ENCODE results near the gene MPRIP. TPM values are rescaled to one million over a fixed set of nuclear protein-coding genes. Genes with fewer than 3 reads are reported as not detected.
A peak's percentile ranks its signal among the peaks of the same experiment; 100 is the strongest.
"Not testable (repeated sequence)": the region's sequence is repeated elsewhere in the genome, so short reads cannot be mapped to it uniquely, and the experiment has no call there.

Gene MPRIP
- total RNA-seq, 1 donor from 2014 or later = 137 TPM

GRCh38 chr17:17180741-17181525 lies 138.7 kb downstream of the MPRIP start:
- DNase-seq (ENCODE audit: low read depth) = no peak

GRCh38 chr17:17181666-17182597 lies 139.7 kb downstream of the MPRIP start:
- no peak for DNase-seq (ENCODE audit: low read depth)

- DNase-seq (ENCODE audit: low read depth) = no peak
Measured at GRCh38 chr17:17182598-17183136, 140.4 kb downstream of the MPRIP start.

- DNase-seq (ENCODE audit: low read depth) = no peak
Measured at GRCh38 chr17:17183744-17184143, 141.5 kb downstream of the MPRIP start.

- DNase-seq (ENCODE audit: low read depth) = not testable (repeated sequence)
Measured at GRCh38 chr17:17184985-17185757, 142.9 kb downstream of the MPRIP start.

GRCh38 chr17:17186051-17186450 lies 143.8 kb downstream of the MPRIP start:
- DNase-seq (ENCODE audit: low read depth) = no peak

- DNase-seq (ENCODE audit: low read depth) = no peak
Measured at GRCh38 chr17:17186551-17187505, 144.6 kb downstream of the MPRIP start.

GRCh38 chr17:17188586-17188985 lies 146.3 kb downstream of the MPRIP start:
- DNase-seq (ENCODE audit: low read depth) = no peak

GRCh38 chr17:17189559-17189958 lies 147.3 kb downstream of the MPRIP start:
- no peak for DNase-seq (ENCODE audit: low read depth)

GRCh38 chr17:17190188-17190587 lies 147.9 kb downstream of the MPRIP start:
- peak; percentile 54 for DNase-seq (ENCODE audit: low read depth)

- DNase-seq (ENCODE audit: low read depth) = peak; percentile 97
Measured at GRCh38 chr17:17191346-17191792, 149.1 kb downstream of the MPRIP start.

GRCh38 chr17:17191961-17192381 lies 149.7 kb downstream of the MPRIP start:
- DNase-seq (ENCODE audit: low read depth) = peak; percentile 58

GRCh38 chr17:17195466-17195865 lies 153.2 kb downstream of the MPRIP start:
- DNase-seq (ENCODE audit: low read depth) = not testable (repeated sequence)

- DNase-seq (ENCODE audit: low read depth) = peak; percentile 50
Measured at GRCh38 chr17:17196776-17197175, 154.5 kb downstream of the MPRIP start.

- DNase-seq (ENCODE audit: low read depth) = peak; percentile 70
Measured at GRCh38 chr17:17198281-17198680, 156.0 kb downstream of the MPRIP start.

- DNase-seq (ENCODE audit: low read depth) = no peak
Measured at GRCh38 chr17:17200311-17200710, 158.1 kb downstream of the MPRIP start.

- DNase-seq (ENCODE audit: low read depth) = no peak
Measured at GRCh38 chr17:17200831-17201230, 158.6 kb downstream of the MPRIP start.

GRCh38 chr17:17201271-17201670 lies 159.0 kb downstream of the MPRIP start:
- no peak for DNase-seq (ENCODE audit: low read depth)

GRCh38 chr17:17201907-17202306 lies 159.7 kb downstream of the MPRIP start:
- peak; percentile 73 for DNase-seq (ENCODE audit: low read depth)
